PFSK-1 (cell line): ENCODE results near the gene KANSL1L.

ENCODE experiments used
- FOXP2 ChIP-seq: optimal IDR thresholded peaks from 2 replicates; pipeline ENCODE3; 2011; ENCODE audit warnings: borderline replicate concordance, control low read depth, inconsistent platforms; ENCODE audit not compliant: insufficient read depth; ENCODE audit errors: extremely low read length, extremely low read depth
- POLR2AphosphoS5 ChIP-seq: IDR thresholded peaks from 2 replicates; pipeline ENCODE4 v1.6.1; 2012; ENCODE audit warnings: low read depth, mild to moderate bottlenecking, control low read depth, low read length, moderate library complexity
- SIN3A ChIP-seq: IDR thresholded peaks from 2 replicates; pipeline ENCODE4 v1.6.1; 2012; ENCODE audit warnings: mild to moderate bottlenecking, low read length, moderate library complexity, borderline replicate concordance; ENCODE audit not compliant: insufficient read depth
- TAF1 ChIP-seq: IDR thresholded peaks from 2 replicates; pipeline ENCODE4 v1.6.1; 2012; ENCODE audit warnings: low read length, control low read depth, borderline replicate concordance; ENCODE audit not compliant: insufficient read depth
- TF ChIP-seq, protein P1 (sequence below), 2 experiments: IDR thresholded peaks; 2 replicates each; pipeline versions ENCODE4 v1.6.1 to v1.8.0; 2011 to 2012; ENCODE audit warnings: low read depth in 2 of 2, low read length in 2 of 2, control low read depth in 1 of 2, inconsistent platforms in 1 of 2, mild to moderate bottlenecking in 1 of 2, moderate library complexity in 1 of 2; ENCODE audit not compliant: insufficient read depth in 1 of 2

Gene KANSL1L

DNA sequence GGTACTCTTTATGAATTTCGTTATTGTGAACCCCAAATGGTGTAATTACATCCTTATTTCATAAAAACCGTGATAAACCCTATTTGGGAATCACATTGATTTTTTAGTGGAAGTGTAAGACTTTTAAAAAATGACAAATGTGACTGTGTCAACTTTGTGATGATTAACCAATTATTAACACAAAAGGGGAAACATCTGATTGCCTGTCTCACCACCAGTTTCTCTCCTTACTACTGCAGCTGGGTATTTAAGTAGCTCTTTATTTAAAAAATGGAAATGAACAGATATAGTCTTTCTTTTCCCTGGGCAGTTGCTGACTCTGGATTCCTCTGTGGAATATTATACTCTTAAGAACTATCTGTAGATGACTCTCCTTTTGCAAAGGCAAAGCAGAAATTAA, 180.4 kb downstream of the KANSL1L start:
- TF ChIP-seq, protein P1, sequence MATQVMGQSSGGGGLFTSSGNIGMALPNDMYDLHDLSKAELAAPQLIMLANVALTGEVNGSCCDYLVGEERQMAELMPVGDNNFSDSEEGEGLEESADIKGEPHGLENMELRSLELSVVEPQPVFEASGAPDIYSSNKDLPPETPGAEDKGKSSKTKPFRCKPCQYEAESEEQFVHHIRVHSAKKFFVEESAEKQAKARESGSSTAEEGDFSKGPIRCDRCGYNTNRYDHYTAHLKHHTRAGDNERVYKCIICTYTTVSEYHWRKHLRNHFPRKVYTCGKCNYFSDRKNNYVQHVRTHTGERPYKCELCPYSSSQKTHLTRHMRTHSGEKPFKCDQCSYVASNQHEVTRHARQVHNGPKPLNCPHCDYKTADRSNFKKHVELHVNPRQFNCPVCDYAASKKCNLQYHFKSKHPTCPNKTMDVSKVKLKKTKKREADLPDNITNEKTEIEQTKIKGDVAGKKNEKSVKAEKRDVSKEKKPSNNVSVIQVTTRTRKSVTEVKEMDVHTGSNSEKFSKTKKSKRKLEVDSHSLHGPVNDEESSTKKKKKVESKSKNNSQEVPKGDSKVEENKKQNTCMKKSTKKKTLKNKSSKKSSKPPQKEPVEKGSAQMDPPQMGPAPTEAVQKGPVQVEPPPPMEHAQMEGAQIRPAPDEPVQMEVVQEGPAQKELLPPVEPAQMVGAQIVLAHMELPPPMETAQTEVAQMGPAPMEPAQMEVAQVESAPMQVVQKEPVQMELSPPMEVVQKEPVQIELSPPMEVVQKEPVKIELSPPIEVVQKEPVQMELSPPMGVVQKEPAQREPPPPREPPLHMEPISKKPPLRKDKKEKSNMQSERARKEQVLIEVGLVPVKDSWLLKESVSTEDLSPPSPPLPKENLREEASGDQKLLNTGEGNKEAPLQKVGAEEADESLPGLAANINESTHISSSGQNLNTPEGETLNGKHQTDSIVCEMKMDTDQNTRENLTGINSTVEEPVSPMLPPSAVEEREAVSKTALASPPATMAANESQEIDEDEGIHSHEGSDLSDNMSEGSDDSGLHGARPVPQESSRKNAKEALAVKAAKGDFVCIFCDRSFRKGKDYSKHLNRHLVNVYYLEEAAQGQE (IDR thresholded peaks at IDR 0.05; ENCODE audit: insufficient read depth in 1 of 2, low read depth in 2 of 2, low read length in 2 of 2) = no peak
- TF ChIP-seq FOXP2 = no peak

DNA sequence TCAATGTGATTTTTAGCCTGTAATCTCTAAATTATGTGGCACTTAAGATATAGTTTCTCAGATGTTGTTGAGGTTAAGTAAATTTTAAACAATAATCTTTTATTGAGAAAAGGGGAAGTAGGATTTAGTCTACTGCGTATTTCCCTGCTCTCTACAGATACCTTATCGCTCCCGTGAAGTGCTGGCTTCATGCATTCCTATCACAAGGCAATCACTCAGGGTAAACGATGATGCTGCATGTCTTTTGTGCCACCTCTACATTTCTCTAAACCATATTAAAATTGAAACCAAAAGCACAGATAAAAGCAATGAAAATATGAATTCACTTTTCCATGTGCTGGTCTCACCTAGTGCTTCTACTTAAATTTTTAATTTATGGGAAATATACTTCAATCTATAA, 183.2 kb downstream of the KANSL1L start:
- TF ChIP-seq, protein P1 (IDR thresholded peaks at IDR 0.05; ENCODE audit: insufficient read depth in 1 of 2, low read depth in 2 of 2, low read length in 2 of 2) = no peak

DNA sequence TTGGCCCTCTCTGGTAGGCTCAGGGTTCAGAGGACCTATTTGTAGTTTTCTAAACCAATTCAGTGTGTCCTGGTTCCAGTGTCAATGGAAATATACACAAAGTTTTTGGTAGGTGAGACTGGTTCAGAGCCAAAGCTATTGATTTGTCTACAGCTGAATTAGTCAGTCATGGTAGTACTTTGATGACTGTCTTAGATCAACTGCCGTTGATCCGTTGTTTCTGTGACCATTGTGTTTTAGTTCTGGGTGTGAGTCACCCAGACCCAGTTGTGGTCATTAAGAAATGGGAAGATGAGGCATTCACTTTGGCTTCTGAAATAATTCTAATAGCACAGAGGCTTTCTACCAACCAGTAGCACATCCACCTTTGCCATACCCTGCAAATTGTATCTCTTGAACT, 184.8 kb downstream of the KANSL1L start:
- TF ChIP-seq FOXP2 = no peak
- TF ChIP-seq TAF1 = no peak
- TF ChIP-seq, protein P1 (IDR thresholded peaks at IDR 0.05; ENCODE audit: insufficient read depth in 1 of 2, low read depth in 2 of 2, low read length in 2 of 2) = no peak
- TF ChIP-seq POLR2AphosphoS5 = no peak
- TF ChIP-seq SIN3A = no peak

DNA sequence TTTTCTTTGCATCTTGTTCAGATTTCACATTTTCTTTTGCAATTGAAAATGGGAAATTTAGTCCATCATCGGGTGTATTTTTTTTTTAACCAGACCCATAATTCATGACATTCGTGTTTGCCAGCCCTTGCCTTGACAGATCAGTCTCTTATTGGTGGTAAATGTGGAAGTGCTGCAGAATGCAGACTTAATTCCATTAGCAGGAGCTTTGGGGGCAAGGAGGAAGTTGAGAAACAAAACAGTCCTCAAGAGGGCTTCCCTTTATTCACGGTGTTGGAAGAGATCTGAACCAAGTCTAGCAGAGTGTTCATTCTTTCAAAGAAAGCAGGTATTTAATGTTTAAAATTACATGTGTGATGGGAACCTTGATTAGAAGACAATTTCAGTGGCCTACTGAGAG, 185.3 kb downstream of the KANSL1L start:
- no peak for TF ChIP-seq FOXP2

DNA sequence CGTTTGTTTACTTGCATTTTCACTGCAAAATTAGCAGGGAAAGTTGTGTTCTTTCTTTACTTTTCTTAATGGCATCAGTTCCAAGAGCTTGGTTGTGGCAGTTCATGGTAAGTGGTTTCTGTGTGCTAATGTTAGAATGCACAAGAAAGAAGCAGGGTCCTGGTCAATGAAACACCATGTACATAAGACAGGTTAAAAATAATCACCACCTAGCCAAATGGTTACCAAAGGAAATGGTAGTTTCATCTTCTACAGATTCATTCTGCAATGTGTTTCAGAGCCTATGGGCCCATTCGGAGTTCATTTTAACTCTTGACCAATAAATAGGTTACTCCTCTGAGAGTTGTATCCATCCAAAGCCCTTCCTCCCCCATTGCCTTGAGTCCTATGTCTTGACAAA, 186.9 kb downstream of the KANSL1L start:
- no peak for TF ChIP-seq SIN3A
- no peak for TF ChIP-seq POLR2AphosphoS5
- TF ChIP-seq TAF1 = no peak
- TF ChIP-seq, protein P1 (IDR thresholded peaks at IDR 0.05; ENCODE audit: insufficient read depth in 1 of 2, low read depth in 2 of 2, low read length in 2 of 2) = no peak
- no peak for TF ChIP-seq FOXP2
